HCT116 (cell line): ENCODE data around the gene BCO1. TPM values are rescaled to one million over a fixed set of nuclear protein-coding genes. Genes with fewer than 3 reads are reported as not detected.

Source experiments
- ATAC-seq: fragments of 200-7000 bp; cut with Tn5 transposase; 2 replicates; pipeline ENCODE4 v1.9.1; 2020; ENCODE audit warnings: mild to moderate bottlenecking, moderate library complexity
- BruUV-seq: library from RNA; stranded (reverse); fragments of 400-500 nt; replicated peaks from 2 replicates; lab custom pipeline; 2021; lab: Mats Ljungman, UMichigan
- CTCF ChIA-PET: fragments of 300-600 bp; sonication (Branson Sonifier 250); formaldehyde crosslinking; loops from one replicate; lab custom pipeline; 2021; ENCODE audit warnings: antibody characterized with exemption; lab: Charles Lee
- POLR2A ChIA-PET: fragments of 300-600, 350-600 bp; sonication (Branson Sonifier 250); formaldehyde crosslinking; loops from one replicate; lab custom pipeline; 2021; ENCODE audit warnings: antibody characterized with exemption; lab: Charles Lee
- RAD21 ChIA-PET, 2 experiments: fragments of 300-600 bp; sonication (Branson Sonifier 250); formaldehyde crosslinking; loops; one replicate each; lab custom pipeline; 2023; ENCODE audit warnings: low total read pairs in 2 of 2; ENCODE audit not compliant: uncharacterized antibody in 2 of 2, unreplicated experiment in 2 of 2, low non-redundant PET in 1 of 2; lab: Charles Lee
- DNase-seq: peaks from one replicate; pipeline ENCODE4 v3.0.0-alpha.2; 2010; ENCODE audit warnings: low read depth, low spot score
- H2AFZ ChIP-seq: fragments of 200-600 bp; shearing (Covaris generic), sonication (generic); 2 replicates; pipeline ENCODE4 v1.6.1; 2017; ENCODE audit warnings: low read depth, mixed run types, mixed read lengths, antibody characterized with exemption, low read length; ENCODE audit not compliant: poor library complexity, severe bottlenecking
- H3K27ac ChIP-seq: 2 replicates; pipeline ENCODE4 v1.5.1; 2012; ENCODE audit warnings: low read depth, low read length
- H3K27me3 ChIP-seq: fragments of 200-600 bp; sonication (generic); 2 replicates; pipeline ENCODE4 v1.6.1; 2016; ENCODE audit warnings: mixed run types, low read length, mixed read lengths; ENCODE audit not compliant: insufficient read depth
- H3K36me3 ChIP-seq, 2 experiments: fragments of 200-500 bp in 1 of 2; fragments of 200-600 bp in 1 of 2; sonication (Bioruptor generic) in 1 of 2; sonication (generic) in 1 of 2; 2 replicates each; pipeline versions ENCODE4 v1.5.1 to v1.6.1; 2014 to 2016; ENCODE audit warnings: low read length in 2 of 2, inconsistent platforms in 1 of 2, mixed read lengths in 1 of 2, mixed run types in 1 of 2; ENCODE audit not compliant: insufficient read depth in 2 of 2, control insufficient read depth in 1 of 2
- H3K4me1 ChIP-seq, 2 experiments: fragments of 200-600 bp in 1 of 2; sonication (generic) in 1 of 2; 2 replicates each; pipeline versions ENCODE4 v1.5.1 to v1.6.1; 2012 to 2017; ENCODE audit warnings: low read length in 2 of 2, inconsistent platforms in 1 of 2, mild to moderate bottlenecking in 1 of 2, mixed read lengths in 1 of 2, mixed run types in 1 of 2, moderate library complexity in 1 of 2; ENCODE audit not compliant: insufficient read depth in 2 of 2, control insufficient read depth in 1 of 2
- H3K4me2 ChIP-seq: fragments of 200-600 bp; sonication (generic); 2 replicates; pipeline ENCODE4 v1.6.1; 2017; ENCODE audit warnings: mixed run types, low read length, mixed read lengths
- H3K4me3 ChIP-seq, 2 experiments: fragments of 200-600 bp in 1 of 2; sonication (generic) in 1 of 2; replicated peaks in 1 of 2; 2 replicates each; pipeline ENCODE4 v1.5.1; 2011 to 2016; ENCODE audit warnings: low read length in 2 of 2, control low read depth in 1 of 2, low read depth in 1 of 2, mild to moderate bottlenecking in 1 of 2, mixed read lengths in 1 of 2, mixed run types in 1 of 2
- H3K79me2 ChIP-seq: fragments of 200-600 bp; sonication (generic); 2 replicates; pipeline ENCODE4 v1.6.1; 2017; ENCODE audit warnings: mild to moderate bottlenecking, mixed run types, low read length, moderate library complexity, mixed read lengths; ENCODE audit not compliant: insufficient read depth
- H3K9ac ChIP-seq: fragments of 200-600 bp; sonication (generic); 2 replicates; pipeline ENCODE4 v1.6.1; 2016; ENCODE audit warnings: low read length, mixed read lengths
- H3K9me2 ChIP-seq: fragments of 200-600 bp; sonication (generic), shearing (Covaris generic); 2 replicates; pipeline ENCODE4 v1.6.1; 2017; ENCODE audit warnings: mixed run types, mild to moderate bottlenecking, moderate library complexity; ENCODE audit not compliant: insufficient read depth
- H3K9me3 ChIP-seq, 2 experiments: fragments of 200-500 bp in 1 of 2; fragments of 200-600 bp in 1 of 2; sonication (Bioruptor generic) in 1 of 2; sonication (generic) in 1 of 2; 2 replicates each; pipeline ENCODE4 v1.6.1; 2014 to 2017; ENCODE audit warnings: low read length in 2 of 2, mixed read lengths in 2 of 2, inconsistent platforms in 1 of 2, low read depth in 1 of 2, mild to moderate bottlenecking in 1 of 2, mixed run types in 1 of 2, moderate library complexity in 1 of 2; ENCODE audit not compliant: control insufficient read depth in 1 of 2, insufficient read depth in 1 of 2
- H4K20me1 ChIP-seq: fragments of 200-600 bp; sonication (generic), shearing (Covaris generic); 2 replicates; pipeline ENCODE4 v1.6.1; 2017; ENCODE audit warnings: mixed run types, mild to moderate bottlenecking, moderate library complexity; ENCODE audit not compliant: insufficient read depth
- CBX3 ChIP-seq: IDR thresholded peaks from 2 replicates; pipeline ENCODE4 v1.6.1; 2012; ENCODE audit warnings: low read depth
- CEBPB ChIP-seq: IDR thresholded peaks from 2 replicates; pipeline ENCODE4 v1.6.1; 2012; ENCODE audit warnings: low read depth
- EGR1 ChIP-seq: IDR thresholded peaks from 2 replicates; pipeline ENCODE4 v1.6.1; 2012; ENCODE audit warnings: low read depth
- ELF1 ChIP-seq: IDR thresholded peaks from 2 replicates; pipeline ENCODE4 v1.6.1; 2012; ENCODE audit warnings: low read depth, borderline replicate concordance
- EZH2 ChIP-seq: fragments of 200-600 bp; sonication (generic); IDR thresholded peaks from 2 replicates; pipeline ENCODE4 v1.6.1; 2017; ENCODE audit warnings: antibody characterized with exemption, mixed run types
- EZH2phosphoT487 ChIP-seq: fragments of 200-600 bp; IDR thresholded peaks from 2 replicates; pipeline ENCODE4 v1.6.1; 2018; ENCODE audit warnings: antibody characterized with exemption, borderline replicate concordance
- JUND ChIP-seq: IDR thresholded peaks from 2 replicates; pipeline ENCODE4 v1.6.1; 2012
- SIN3A ChIP-seq: IDR thresholded peaks from 2 replicates; pipeline ENCODE4 v1.6.1; 2012; ENCODE audit warnings: low read depth
- SP1 ChIP-seq: IDR thresholded peaks from 2 replicates; pipeline ENCODE4 v1.6.1; 2012; ENCODE audit warnings: low read depth
- TCF7L2 ChIP-seq: IDR thresholded peaks from 2 replicates; pipeline ENCODE4 v1.7.0; 2011; ENCODE audit warnings: borderline replicate concordance, inconsistent platforms; ENCODE audit not compliant: insufficient read depth, insufficient read length; ENCODE audit errors: extremely low read depth
- ZFX ChIP-seq: fragments of 450-650 bp; IDR thresholded peaks from 2 replicates; pipeline ENCODE4 v1.6.1; 2017
- intact Hi-C: fragments of 100-400 bp; cut with micrococcal nuclease; formaldehyde crosslinking; loops from 2 replicates; pipeline ENCODE4 v1.10.0; 2022
- total RNA-seq: library from RNA; stranded (reverse); gene quantifications from one replicate; pipeline ENCODE4 v1.2.1, GENCODE V29; 2021; ENCODE audit not compliant: unreplicated experiment
- TF ChIP-seq, protein P1 (sequence below), 3 experiments: fragments of 200-600 bp in 1 of 3; sonication (generic) in 1 of 3; IDR thresholded peaks in 2 of 3; conservative IDR thresholded peaks in 1 of 3; 2 replicates each; pipeline ENCODE4 v1.5.1; 2012 to 2017; ENCODE audit warnings: low read depth in 2 of 3, low read length in 2 of 3, antibody characterized with exemption in 1 of 3, borderline replicate concordance in 1 of 3, control low read depth in 1 of 3, mild to moderate bottlenecking in 1 of 3, mixed read lengths in 1 of 3, mixed run types in 1 of 3, moderate library complexity in 1 of 3; ENCODE audit not compliant: insufficient read depth in 1 of 3
- TF ChIP-seq, protein P2 (sequence below): IDR thresholded peaks from 2 replicates; pipeline ENCODE4 v1.6.1; 2011; ENCODE audit warnings: mild to moderate bottlenecking, low read length, moderate library complexity; ENCODE audit not compliant: insufficient replicate concordance; ENCODE audit errors: extremely low read depth
- TF ChIP-seq, protein P3 (sequence below): IDR thresholded peaks from 2 replicates; pipeline ENCODE4 v1.6.1; 2012

BCO1 gene
- total RNA-seq, 1 experiment from 2014 or later: not detected

DNA sequence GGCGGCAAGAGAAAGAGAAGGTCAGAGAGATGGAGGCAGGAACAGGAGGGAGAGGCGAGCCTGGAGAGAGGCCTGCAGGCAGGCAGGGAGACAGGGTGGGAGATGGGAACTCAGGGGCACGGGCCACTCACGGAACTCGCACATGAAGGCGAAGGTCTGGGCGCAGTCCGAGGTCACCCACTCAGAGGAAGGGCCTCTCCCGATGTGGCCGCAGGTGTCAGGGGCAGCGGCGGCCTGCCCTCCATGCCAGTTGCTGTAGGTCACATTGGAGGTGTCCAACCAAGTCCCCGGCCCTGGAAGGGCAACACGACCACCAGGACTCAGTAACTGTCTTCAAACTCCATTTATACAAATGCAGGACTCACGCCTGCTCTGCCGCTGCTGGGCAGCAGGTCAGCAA, 22.4 kb upstream of the BCO1 start:
- H3K79me2 ChIP-seq: no peaks in the 10 kb centered on the region
- no peaks in the 10 kb centered on the region for H3K9me3 ChIP-seq
- no peaks in the 10 kb centered on the region for H3K27me3 ChIP-seq
- H3K9ac ChIP-seq: no peak overlapping the region
- H3K36me3 ChIP-seq: no peaks in the 10 kb centered on the region
- DNase-seq (no peak), ATAC-seq (no peak)
- RAD21 ChIA-PET: no interaction called here
- POLR2A ChIA-PET: no interaction called here
- CTCF ChIA-PET: interaction anchor here (0.7 kb wide), 1 partner anchor 11 kb away, joined by 3 read pairs; no protein-coding TSS in a partner anchor
- H3K4me2 ChIP-seq: no peak overlapping the region
- no peak overlapping the region for H2AFZ ChIP-seq
- H3K4me1 ChIP-seq: peaks cover 0 to 5% of the 10 kb centered on the region in 2 experiments; a peak in 1 of 4 replicates
- no TSS peak for BruUV-seq
- intact Hi-C loops: no loop called here
- H4K20me1 ChIP-seq: no peaks in the 10 kb centered on the region
- no peak overlapping the region for H3K4me3 ChIP-seq
- H3K27ac ChIP-seq: no peak overlapping the region
- no peaks in the 10 kb centered on the region for H3K9me2 ChIP-seq
- no peak for TF ChIP-seq CEBPB

DNA sequence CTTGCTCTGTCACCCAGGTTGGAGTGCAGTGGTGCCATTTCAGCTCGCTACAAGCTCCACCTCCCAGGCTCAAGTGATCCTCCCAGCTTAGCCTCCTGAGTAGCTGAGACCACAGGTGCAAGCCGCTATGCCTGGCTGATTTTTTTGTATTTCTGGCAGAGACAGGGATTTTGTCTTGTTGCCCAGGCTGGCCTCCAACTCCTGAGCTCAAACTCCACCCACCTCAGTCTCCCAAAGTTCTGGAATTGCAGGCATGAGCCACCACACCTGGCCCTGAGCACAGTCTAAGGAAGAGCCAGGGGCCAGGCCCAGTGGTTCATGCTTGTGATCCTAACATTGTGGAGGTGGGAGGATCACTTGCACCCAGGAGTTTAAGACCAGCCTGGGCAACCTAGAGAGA, 21.8 kb upstream of the BCO1 start:
- ChIA-PET CTCF (interaction anchor here (0.7 to 1.3 kb wide), 2 partner anchors 12 to 18 kb away, joined by 3 to 4 read pairs; no protein-coding TSS in a partner anchor), RAD21 (no interaction called here)
- TF ChIP-seq ZFX (no peak), EZH2phosphoT487 (no peak), TCF7L2 (no peak), EZH2 (no peak), ELF1 (no peak), SP1 (no peak), EGR1 (no peak), SIN3A (no peak), CBX3 (no peak), JUND (no peak)
- TF ChIP-seq, protein P1, sequence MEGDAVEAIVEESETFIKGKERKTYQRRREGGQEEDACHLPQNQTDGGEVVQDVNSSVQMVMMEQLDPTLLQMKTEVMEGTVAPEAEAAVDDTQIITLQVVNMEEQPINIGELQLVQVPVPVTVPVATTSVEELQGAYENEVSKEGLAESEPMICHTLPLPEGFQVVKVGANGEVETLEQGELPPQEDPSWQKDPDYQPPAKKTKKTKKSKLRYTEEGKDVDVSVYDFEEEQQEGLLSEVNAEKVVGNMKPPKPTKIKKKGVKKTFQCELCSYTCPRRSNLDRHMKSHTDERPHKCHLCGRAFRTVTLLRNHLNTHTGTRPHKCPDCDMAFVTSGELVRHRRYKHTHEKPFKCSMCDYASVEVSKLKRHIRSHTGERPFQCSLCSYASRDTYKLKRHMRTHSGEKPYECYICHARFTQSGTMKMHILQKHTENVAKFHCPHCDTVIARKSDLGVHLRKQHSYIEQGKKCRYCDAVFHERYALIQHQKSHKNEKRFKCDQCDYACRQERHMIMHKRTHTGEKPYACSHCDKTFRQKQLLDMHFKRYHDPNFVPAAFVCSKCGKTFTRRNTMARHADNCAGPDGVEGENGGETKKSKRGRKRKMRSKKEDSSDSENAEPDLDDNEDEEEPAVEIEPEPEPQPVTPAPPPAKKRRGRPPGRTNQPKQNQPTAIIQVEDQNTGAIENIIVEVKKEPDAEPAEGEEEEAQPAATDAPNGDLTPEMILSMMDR (IDR thresholded peaks at IDR 0.05 in 2 of 3, conservative IDR thresholded peaks at IDR 0.05 in 1 of 3; ENCODE audit: borderline replicate concordance in 1 of 3, insufficient read depth in 1 of 3, low read depth in 2 of 3, low read length in 2 of 3): no peak
- TF ChIP-seq, protein P2, sequence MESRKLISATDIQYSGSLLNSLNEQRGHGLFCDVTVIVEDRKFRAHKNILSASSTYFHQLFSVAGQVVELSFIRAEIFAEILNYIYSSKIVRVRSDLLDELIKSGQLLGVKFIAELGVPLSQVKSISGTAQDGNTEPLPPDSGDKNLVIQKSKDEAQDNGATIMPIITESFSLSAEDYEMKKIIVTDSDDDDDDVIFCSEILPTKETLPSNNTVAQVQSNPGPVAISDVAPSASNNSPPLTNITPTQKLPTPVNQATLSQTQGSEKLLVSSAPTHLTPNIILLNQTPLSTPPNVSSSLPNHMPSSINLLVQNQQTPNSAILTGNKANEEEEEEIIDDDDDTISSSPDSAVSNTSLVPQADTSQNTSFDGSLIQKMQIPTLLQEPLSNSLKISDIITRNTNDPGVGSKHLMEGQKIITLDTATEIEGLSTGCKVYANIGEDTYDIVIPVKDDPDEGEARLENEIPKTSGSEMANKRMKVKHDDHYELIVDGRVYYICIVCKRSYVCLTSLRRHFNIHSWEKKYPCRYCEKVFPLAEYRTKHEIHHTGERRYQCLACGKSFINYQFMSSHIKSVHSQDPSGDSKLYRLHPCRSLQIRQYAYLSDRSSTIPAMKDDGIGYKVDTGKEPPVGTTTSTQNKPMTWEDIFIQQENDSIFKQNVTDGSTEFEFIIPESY: no peak
- TF ChIP-seq, protein P3, sequence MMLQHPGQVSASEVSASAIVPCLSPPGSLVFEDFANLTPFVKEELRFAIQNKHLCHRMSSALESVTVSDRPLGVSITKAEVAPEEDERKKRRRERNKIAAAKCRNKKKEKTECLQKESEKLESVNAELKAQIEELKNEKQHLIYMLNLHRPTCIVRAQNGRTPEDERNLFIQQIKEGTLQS: no peak

More for the DNA sequence above, 21.8 kb upstream of the BCO1 start:
- H3K9me3 ChIP-seq: no peaks in the 10 kb centered on the region
- ATAC-seq: no peak
- no peaks in the 10 kb centered on the region for H3K9me2 ChIP-seq
- no peak overlapping the region for H3K4me3 ChIP-seq
- no peak overlapping the region for H3K4me2 ChIP-seq
- no peaks in the 10 kb centered on the region for H4K20me1 ChIP-seq
- no peak overlapping the region for H3K27ac ChIP-seq
- no TSS peak for BruUV-seq
- no peak for DNase-seq
- no peak overlapping the region for H2AFZ ChIP-seq
- peaks cover 0 to 5% of the 10 kb centered on the region in 2 experiments; a peak in 1 of 4 replicates for H3K4me1 ChIP-seq
- H3K27me3 ChIP-seq: no peaks in the 10 kb centered on the region
- POLR2A ChIA-PET: interaction anchor here (0.8 kb wide), 1 partner anchor 12 kb away, joined by 3 read pairs; no protein-coding TSS in a partner anchor
- no peaks in the 10 kb centered on the region for H3K79me2 ChIP-seq
- intact Hi-C loops: no loop called here
- no peaks in the 10 kb centered on the region for H3K36me3 ChIP-seq
- no peak overlapping the region for H3K9ac ChIP-seq
